ENCODE measurements around the gene EIF2S3.

Gene EIF2S3

DNA sequence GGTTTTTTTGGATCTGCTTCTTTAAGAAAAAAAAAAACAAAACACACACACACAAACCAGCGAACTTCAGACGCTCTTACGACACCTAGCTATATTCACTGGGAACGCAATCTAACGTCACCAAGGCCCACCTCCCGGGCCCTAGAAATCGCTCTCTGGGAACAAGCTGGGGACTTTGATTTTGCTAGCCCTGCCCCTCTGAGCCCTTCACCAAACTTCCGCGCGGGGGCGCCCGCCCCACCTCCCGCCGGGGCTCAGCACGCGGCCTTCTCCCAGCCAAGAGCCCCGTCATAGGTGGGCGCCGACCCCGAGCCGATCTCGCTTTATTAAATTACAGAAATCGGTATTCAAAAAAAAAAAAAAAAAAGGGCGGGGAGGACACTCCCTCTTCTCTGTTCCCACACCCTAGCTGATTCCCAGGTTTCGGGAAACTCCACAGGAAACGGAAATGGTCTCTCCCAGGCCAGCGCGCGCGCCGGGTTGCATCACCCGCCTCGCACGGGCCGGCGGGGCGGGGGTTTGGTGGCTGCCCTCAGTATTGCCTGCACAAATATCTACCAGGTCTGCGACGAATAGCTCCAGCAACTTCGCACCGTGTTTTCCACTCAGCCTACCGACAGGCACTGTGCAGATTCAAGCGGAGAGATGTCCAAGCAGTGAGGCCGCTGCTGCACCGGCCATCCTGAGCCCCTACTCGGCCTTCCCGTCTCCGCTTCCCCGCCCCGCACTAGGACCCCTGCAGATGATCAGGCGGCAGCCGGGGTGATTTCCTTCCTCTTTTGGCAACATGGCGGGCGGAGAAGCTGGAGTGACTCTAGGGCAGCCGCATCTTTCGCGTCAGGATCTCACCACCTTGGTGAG is at the start of gene EIF2S3:
Gene EIF2S3, plus strand, starts transcription at position 775 of the 861 bp plus-strand sequence. Its CDS starts 13 bp downstream, at position 788.
- Mint-ChIP-seq H3K9me3 (no peaks in the 10 kb centered on the region), H3K27ac (peak within 1 kb of the TSS; percentile 99), H3K27me3 (ENCODE audit: low read depth) (no peaks in the 10 kb centered on the region), H3K4me3 (no peak within 1 kb of the TSS), H3K36me3 (ENCODE audit: low read depth) (peaks cover 13% of the 10 kb centered on the region), H3K4me1 (ENCODE audit: low read depth) (peaks cover 2% of the 10 kb centered on the region)
- DNase-seq (ENCODE audit: low spot score) = peak; percentile 82

GRCh38 chrX:24005028-24005427 is 49.7 kb upstream of the EIF2S3 start:
- Mint-ChIP-seq H3K4me3 (no peak overlapping the region), H3K36me3 (ENCODE audit: low read depth) (peaks cover 14% of the 10 kb centered on the region), H3K27ac (no peak overlapping the region), H3K27me3 (ENCODE audit: low read depth) (no peaks in the 10 kb centered on the region), H3K4me1 (ENCODE audit: low read depth) (peaks cover 14% of the 10 kb centered on the region), H3K9me3 (no peaks in the 10 kb centered on the region)
- DNase-seq (ENCODE audit: low spot score) = no peak

GRCh38 chrX:24005867-24006266 is 48.9 kb upstream of the EIF2S3 start:
- no peak for DNase-seq (ENCODE audit: low spot score)
- no peaks in the 10 kb centered on the region for H3K27me3 Mint-ChIP-seq (ENCODE audit: low read depth)
- peaks cover 18% of the 10 kb centered on the region for H3K4me1 Mint-ChIP-seq (ENCODE audit: low read depth)
- H3K36me3 Mint-ChIP-seq (ENCODE audit: low read depth) = peaks cover 21% of the 10 kb centered on the region
- no peak overlapping the region for H3K4me3 Mint-ChIP-seq
- H3K27ac Mint-ChIP-seq = no peak overlapping the region
- no peaks in the 10 kb centered on the region for H3K9me3 Mint-ChIP-seq

GRCh38 chrX:24012266-24012665 is 42.5 kb upstream of the EIF2S3 start:
- H3K27me3 Mint-ChIP-seq (ENCODE audit: low read depth) = no peaks in the 10 kb centered on the region
- H3K4me1 Mint-ChIP-seq (ENCODE audit: low read depth) = peaks cover 23% of the 10 kb centered on the region
- peaks cover 27% of the 10 kb centered on the region for H3K36me3 Mint-ChIP-seq (ENCODE audit: low read depth)
- no peak for DNase-seq (ENCODE audit: low spot score)
- no peaks in the 10 kb centered on the region for H3K9me3 Mint-ChIP-seq
- H3K4me3 Mint-ChIP-seq = no peak overlapping the region
- H3K27ac Mint-ChIP-seq = peak overlapping the region; percentile 31

GRCh38 chrX:24014388-24015018 is 40.3 kb upstream of the EIF2S3 start:
- peak; percentile 58 for DNase-seq (ENCODE audit: low spot score)
- Mint-ChIP-seq H3K4me1 (ENCODE audit: low read depth) (peaks cover 19% of the 10 kb centered on the region), H3K27ac (peak overlapping the region; percentile 85), H3K36me3 (ENCODE audit: low read depth) (peaks cover 26% of the 10 kb centered on the region), H3K4me3 (peak overlapping the region; percentile 62), H3K9me3 (no peaks in the 10 kb centered on the region), H3K27me3 (ENCODE audit: low read depth) (no peaks in the 10 kb centered on the region)

GRCh38 chrX:24017674-24018073 is 37.1 kb upstream of the EIF2S3 start:
- Mint-ChIP-seq H3K4me3 (no peak overlapping the region), H3K36me3 (ENCODE audit: low read depth) (peaks cover 23% of the 10 kb centered on the region), H3K27ac (no peak overlapping the region), H3K27me3 (ENCODE audit: low read depth) (no peaks in the 10 kb centered on the region), H3K9me3 (no peaks in the 10 kb centered on the region), H3K4me1 (ENCODE audit: low read depth) (peaks cover 32% of the 10 kb centered on the region)
- no peak for DNase-seq (ENCODE audit: low spot score)

DNA sequence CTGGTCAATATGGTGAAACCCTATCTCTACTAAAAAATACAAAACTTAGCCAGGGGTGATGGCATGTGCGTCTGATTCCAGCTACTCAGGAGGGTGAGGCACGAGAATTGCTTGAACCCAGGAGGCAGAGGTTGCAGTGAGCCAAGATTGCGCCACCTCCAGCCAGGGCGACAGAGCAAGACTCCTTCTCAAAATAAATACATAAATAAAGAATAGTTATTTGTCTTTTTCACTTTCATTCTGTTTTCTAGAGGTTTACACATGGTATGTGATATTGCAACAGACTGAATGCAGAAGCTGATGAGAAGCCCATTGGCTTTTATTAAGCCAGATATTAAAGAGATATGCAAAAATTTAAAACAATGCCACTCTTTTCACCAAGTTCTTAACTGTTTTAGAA is 35.9 kb upstream of the EIF2S3 start:
- Mint-ChIP-seq H3K4me3 (no peak overlapping the region), H3K36me3 (ENCODE audit: low read depth) (peaks cover 26% of the 10 kb centered on the region), H3K27me3 (ENCODE audit: low read depth) (no peaks in the 10 kb centered on the region), H3K27ac (no peak overlapping the region), H3K4me1 (ENCODE audit: low read depth) (peaks cover 37% of the 10 kb centered on the region), H3K9me3 (no peaks in the 10 kb centered on the region)
- DNase-seq (ENCODE audit: low spot score) = no peak

DNA sequence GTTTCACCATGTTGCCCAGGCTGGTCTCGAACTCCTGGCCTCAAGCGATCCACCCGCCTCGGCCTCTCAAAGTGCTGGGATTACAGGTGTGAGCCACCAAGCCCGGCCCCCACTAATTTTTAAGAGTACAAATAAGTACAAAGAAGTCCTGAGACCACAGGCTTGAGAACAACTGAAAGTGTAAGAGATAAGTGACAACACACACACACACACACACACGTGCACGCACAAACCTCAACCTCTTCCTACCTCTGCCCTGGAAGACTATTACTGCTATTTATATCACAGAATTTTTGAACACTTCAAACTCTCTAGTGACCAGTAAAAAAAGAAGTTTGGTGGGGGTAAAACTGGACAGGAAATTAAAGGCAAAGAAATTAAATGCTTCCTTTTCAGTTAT is 35.3 kb upstream of the EIF2S3 start:
- Mint-ChIP-seq H3K27ac (peak overlapping the region; percentile 7), H3K4me3 (peak overlapping the region; percentile 30), H3K36me3 (ENCODE audit: low read depth) (peaks cover 24% of the 10 kb centered on the region), H3K4me1 (ENCODE audit: low read depth) (peaks cover 34% of the 10 kb centered on the region), H3K27me3 (ENCODE audit: low read depth) (no peaks in the 10 kb centered on the region), H3K9me3 (no peaks in the 10 kb centered on the region)
- DNase-seq (ENCODE audit: low spot score) = no peak

- Mint-ChIP-seq H3K9me3 (no peaks in the 10 kb centered on the region), H3K4me1 (ENCODE audit: low read depth) (peaks cover 27% of the 10 kb centered on the region), H3K27ac (no peak overlapping the region), H3K36me3 (ENCODE audit: low read depth) (peaks cover 19% of the 10 kb centered on the region), H3K27me3 (ENCODE audit: low read depth) (no peaks in the 10 kb centered on the region), H3K4me3 (peak overlapping the region; percentile 57)
- no peak for DNase-seq (ENCODE audit: low spot score)
Measured at GRCh38 chrX:24020306-24020876, 34.4 kb upstream of the EIF2S3 start.

DNA sequence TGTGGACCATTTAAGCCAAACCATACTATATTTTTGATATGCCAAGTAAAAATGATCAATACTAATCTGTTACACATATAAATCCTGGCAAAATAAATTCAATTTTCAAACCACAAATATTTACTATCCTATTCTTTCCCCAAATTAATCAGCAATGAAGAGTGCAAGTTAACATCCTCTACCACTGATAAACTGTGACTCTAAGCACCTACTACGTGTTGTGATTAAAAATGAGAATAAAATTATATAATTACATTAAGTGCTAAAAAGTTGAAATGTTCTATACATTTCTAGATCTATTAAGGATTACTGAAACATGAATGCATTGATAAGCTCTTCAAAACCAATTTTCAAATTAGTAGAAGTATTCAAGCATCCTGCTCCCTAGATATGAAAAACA is 31.2 kb upstream of the EIF2S3 start:
- Mint-ChIP-seq H3K4me1 (ENCODE audit: low read depth) (peaks cover 30% of the 10 kb centered on the region), H3K27me3 (ENCODE audit: low read depth) (no peaks in the 10 kb centered on the region), H3K9me3 (no peaks in the 10 kb centered on the region)

DNA sequence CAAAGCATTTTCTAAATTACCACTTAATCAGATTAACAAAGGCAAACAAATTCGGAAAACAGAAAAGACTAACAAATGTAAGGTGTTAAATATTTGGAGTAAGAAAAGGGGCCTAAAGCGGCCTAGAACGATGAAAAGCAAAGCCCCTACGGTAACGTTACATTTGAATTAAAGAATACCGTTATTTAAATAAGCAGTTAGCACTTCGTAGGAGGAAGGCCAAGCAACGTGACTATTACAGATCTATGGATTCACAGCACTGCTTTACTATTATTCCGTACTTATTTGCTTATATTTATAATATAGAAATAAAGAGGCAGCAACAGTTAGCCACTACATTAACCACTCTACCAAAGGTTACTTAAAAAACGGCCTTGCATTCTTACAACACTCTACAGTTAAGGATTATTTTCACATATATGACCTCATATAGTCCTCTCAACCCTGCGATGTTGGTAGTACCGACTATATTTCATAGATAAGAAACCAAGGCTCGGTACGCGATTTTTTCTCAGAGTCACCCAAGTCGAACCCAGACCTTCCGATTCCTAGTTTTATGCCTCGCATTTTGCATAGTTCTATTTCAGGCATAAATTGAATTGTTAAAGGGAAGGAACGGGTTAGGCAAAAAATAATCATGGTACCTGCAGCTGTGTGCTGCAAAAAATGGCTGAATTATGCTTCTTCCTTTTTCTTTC is 30.6 kb upstream of the EIF2S3 start:
- Mint-ChIP-seq H3K36me3 (ENCODE audit: low read depth) (peaks cover 18% of the 10 kb centered on the region), H3K4me1 (ENCODE audit: low read depth) (peaks cover 30% of the 10 kb centered on the region), H3K27me3 (ENCODE audit: low read depth) (no peaks in the 10 kb centered on the region), H3K27ac (peak overlapping the region; percentile 90), H3K4me3 (peak overlapping the region; percentile 91), H3K9me3 (no peaks in the 10 kb centered on the region)
- no peak for DNase-seq (ENCODE audit: low spot score)

More for the DNA sequence above, 31.2 kb upstream of the EIF2S3 start:
- Mint-ChIP-seq H3K36me3 (ENCODE audit: low read depth) (peaks cover 18% of the 10 kb centered on the region), H3K27ac (peak overlapping the region; percentile 90), H3K4me3 (peak overlapping the region; percentile 91)
- DNase-seq (ENCODE audit: low spot score) = no peak

GRCh38 chrX:24024819-24025740 is 29.7 kb upstream of the EIF2S3 start:
- Mint-ChIP-seq H3K27ac (peak overlapping the region; percentile 49), H3K27me3 (ENCODE audit: low read depth) (no peaks in the 10 kb centered on the region), H3K9me3 (no peaks in the 10 kb centered on the region), H3K36me3 (ENCODE audit: low read depth) (peaks cover 15% of the 10 kb centered on the region), H3K4me3 (peak overlapping the region; percentile 91), H3K4me1 (ENCODE audit: low read depth) (peaks cover 25% of the 10 kb centered on the region)
- DNase-seq (ENCODE audit: low spot score) = peak; percentile 79

All from T-helper 2 cell treated with Interferon-gamma antibody and Interleukin-4, amounts not matched to agents 5 μg/mL and 100 μg/mL, for 36 hours (primary cell).